GDM1 (cell line): Measurements from ENCODE around the gene EEIG1.

ENCODE experiments used
- DNase-seq: peaks from one replicate; lab custom pipeline; 2025; lab: John Stamatoyannopoulos, UW

Gene EEIG1

GRCh38 chr9:127941062-127941960 is 39.5 kb downstream of the EEIG1 start:
- DNase-seq = no peak

- DNase-seq = no peak
Measured at GRCh38 chr9:127940593-127940992, 40.2 kb downstream of the EEIG1 start.

GRCh38 chr9:127938298-127938690 is 42.5 kb downstream of the EEIG1 start:
- DNase-seq = no peak

GRCh38 chr9:127937388-127938297 is 43.1 kb downstream of the EEIG1 start, which contains the start of gene DPM2:
Gene DPM2 (minus strand): TSS chr9:127937854. CDS start chr9:127937820, 34 bp downstream.
- DNase-seq = peak; percentile 79

- no peak for DNase-seq
Measured at GRCh38 chr9:127937056-127937387, 43.8 kb downstream of the EEIG1 start.

GRCh38 chr9:127936347-127936852 is 44.4 kb downstream of the EEIG1 start:
- no peak for DNase-seq

GRCh38 chr9:127935765-127936221 is 45.0 kb downstream of the EEIG1 start:
- no peak for DNase-seq

- no peak for DNase-seq
Measured at GRCh38 chr9:127934986-127935385, 45.8 kb downstream of the EEIG1 start.

- no peak for DNase-seq
Measured at GRCh38 chr9:127934248-127934647, 46.5 kb downstream of the EEIG1 start.

- no peak for DNase-seq
Measured at GRCh38 chr9:127931092-127931881, 49.5 kb downstream of the EEIG1 start.
